AG04449 (cell line): ENCODE results near the gene KRTAP4-7.
A peak's percentile ranks its signal among the peaks of the same experiment; 100 is the strongest.
"Not testable (repeated sequence)": the region's sequence is repeated elsewhere in the genome, so short reads cannot be mapped to it uniquely, and the experiment has no call there.

Source experiments
- CTCF ChIA-PET: fragments of 350-600 bp; formaldehyde crosslinking; extraction: SDS; loops from one replicate; lab custom pipeline; 2021; ENCODE audit warnings: antibody characterized with exemption; lab: Yijun Ruan, JAX
- POLR2A ChIA-PET: fragments of 400-600, 350-600 bp; formaldehyde crosslinking; extraction: SDS; loops from one replicate; lab custom pipeline; 2020; ENCODE audit warnings: antibody characterized with exemption, inconsistent platforms; lab: Yijun Ruan, JAX
- DNase-seq: peaks from one replicate; pipeline ENCODE4 v3.0.0-alpha.2; 2010; ENCODE audit warnings: low read depth, low spot score
- H3K4me3 ChIP-seq: 2 replicates; pipeline ENCODE4 v1.5.1; 2011; ENCODE audit warnings: low read depth, mild to moderate bottlenecking, control low read depth, low read length
- TF ChIP-seq, protein P1 (sequence below): IDR thresholded peaks from one replicate; pipeline ENCODE4 v1.5.1; 2011; ENCODE audit warnings: mild to moderate bottlenecking, moderate library complexity, low read length, control low read depth, inconsistent platforms; ENCODE audit not compliant: insufficient read depth; ENCODE audit errors: missing control alignments

KRTAP4-7 gene

GRCh38 chr17:41107941-41108450 lies 24.0 kb downstream of the KRTAP4-7 start:
- ChIA-PET CTCF (interaction anchor here (1.4 to 2.3 kb wide), 2 partner anchors 215 to 541 kb away, joined by 5 to 10 read pairs; no protein-coding TSS in a partner anchor), POLR2A (no interaction called here)
- H3K4me3 ChIP-seq = peak overlapping the region; percentile 40
- DNase-seq = no peak
- TF ChIP-seq, protein P1, sequence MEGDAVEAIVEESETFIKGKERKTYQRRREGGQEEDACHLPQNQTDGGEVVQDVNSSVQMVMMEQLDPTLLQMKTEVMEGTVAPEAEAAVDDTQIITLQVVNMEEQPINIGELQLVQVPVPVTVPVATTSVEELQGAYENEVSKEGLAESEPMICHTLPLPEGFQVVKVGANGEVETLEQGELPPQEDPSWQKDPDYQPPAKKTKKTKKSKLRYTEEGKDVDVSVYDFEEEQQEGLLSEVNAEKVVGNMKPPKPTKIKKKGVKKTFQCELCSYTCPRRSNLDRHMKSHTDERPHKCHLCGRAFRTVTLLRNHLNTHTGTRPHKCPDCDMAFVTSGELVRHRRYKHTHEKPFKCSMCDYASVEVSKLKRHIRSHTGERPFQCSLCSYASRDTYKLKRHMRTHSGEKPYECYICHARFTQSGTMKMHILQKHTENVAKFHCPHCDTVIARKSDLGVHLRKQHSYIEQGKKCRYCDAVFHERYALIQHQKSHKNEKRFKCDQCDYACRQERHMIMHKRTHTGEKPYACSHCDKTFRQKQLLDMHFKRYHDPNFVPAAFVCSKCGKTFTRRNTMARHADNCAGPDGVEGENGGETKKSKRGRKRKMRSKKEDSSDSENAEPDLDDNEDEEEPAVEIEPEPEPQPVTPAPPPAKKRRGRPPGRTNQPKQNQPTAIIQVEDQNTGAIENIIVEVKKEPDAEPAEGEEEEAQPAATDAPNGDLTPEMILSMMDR = no peak

DNA sequence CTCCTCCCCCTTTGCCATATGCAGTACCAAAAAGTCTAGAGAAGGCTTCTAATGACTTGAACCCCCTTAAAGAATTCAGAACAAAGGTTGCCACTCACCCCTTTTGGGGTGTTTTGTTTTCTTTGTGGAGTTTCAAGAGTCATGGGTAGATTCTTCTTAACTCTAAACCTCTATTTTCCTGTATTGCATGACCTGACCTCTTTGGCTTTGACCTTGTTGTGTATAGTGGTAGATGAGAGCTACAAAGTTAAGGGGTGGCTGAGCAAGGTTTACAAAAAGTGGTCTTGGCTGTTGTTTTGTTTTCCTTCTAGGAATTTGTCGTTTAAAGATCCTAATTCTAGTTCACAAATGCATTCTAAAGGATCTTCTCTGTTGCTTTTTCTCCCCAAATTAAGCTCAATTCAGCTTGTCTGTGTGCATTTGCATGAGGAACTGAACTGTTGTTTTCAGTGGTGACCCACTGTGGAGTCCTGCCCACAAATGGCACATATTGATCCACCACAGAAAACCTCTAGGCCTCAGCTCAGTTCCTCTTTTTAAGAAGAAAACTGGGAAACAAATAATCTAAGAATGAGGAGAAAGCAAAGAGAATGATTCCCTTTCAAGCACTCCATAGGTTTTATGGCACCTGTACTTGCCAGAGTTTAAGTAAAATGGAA lies 24.9 kb downstream of the KRTAP4-7 start:
- CTCF ChIA-PET, POLR2A ChIA-PET, DNase-seq: not testable (repeated sequence)
- H3K4me3 ChIP-seq = peak overlapping the region; percentile 40

GRCh38 chr17:41111151-41111885 lies 27.4 kb downstream of the KRTAP4-7 start:
- DNase-seq = no peak
- CTCF ChIA-PET = interaction anchor here (0.7 to 1.0 kb wide), 2 partner anchors 30 to 211 kb away, joined by 3 read pairs; no protein-coding TSS in a partner anchor
- H3K4me3 ChIP-seq = peak overlapping the region; percentile 34
- TF ChIP-seq, protein P1 = no peak
- POLR2A ChIA-PET = no interaction called here

DNA sequence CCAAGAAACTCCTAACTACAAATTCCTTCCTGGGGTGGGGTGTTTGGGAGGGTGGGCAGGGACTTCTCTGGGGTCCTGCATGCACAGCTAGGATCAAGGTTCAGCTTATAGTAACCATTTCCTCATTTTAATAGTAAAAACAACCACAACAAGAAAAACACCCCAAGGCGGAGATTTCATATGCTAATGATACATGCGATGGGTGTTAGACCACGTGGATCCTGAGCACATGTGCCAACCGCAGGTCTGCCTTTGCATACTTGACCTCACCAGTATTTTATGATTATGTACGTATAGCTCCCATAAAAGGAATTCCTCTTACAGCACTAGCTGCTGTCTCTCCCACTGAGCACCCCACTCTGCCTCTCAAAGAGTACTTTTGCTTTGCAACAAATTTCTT lies 32.3 kb downstream of the KRTAP4-7 start:
- H3K4me3 ChIP-seq = no peak overlapping the region
- TF ChIP-seq, protein P1 = no peak
- CTCF ChIA-PET = interaction anchor here (1.1 to 1.6 kb wide), 2 partner anchors 206 to 547 kb away, joined by 3 to 6 read pairs; no protein-coding TSS in a partner anchor
- POLR2A ChIA-PET = no interaction called here
- no peak for DNase-seq

DNA sequence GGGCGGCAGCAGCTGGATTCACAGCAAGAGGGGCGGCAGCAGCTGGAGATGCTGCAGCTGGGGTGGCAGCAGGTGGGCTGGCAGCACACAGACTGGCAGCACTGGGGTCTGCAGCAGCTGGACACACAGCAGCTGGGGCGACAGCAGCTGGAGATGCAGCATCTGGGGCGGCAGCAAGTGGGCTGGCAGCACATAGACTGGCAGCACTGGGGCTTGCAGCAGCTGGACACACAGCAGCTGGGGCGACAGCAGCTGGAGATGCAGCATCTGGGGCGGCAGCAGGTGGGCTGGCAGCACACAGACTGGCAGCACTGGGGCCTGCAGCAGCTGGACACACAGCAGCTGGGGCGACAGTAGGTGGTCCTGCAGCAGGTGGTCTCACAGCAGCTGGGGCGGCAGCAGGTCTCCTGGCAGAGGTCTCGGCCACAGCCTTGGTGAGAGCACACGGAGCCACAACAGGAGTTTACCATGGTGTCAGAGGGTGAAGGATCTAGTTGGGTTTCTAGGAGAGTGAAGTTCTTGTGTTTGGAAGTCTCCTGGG lies 34.0 kb downstream of the KRTAP4-7 start, which contains the start of gene KRTAP4-11:
Gene KRTAP4-11 (minus strand): TSS at position 528 of the 541 bp plus-strand sequence. CDS start 58 bp downstream, at position 470.
- H3K4me3 ChIP-seq, POLR2A ChIA-PET, DNase-seq, CTCF ChIA-PET: not testable (repeated sequence)

GRCh38 chr17:41118721-41119120 lies 34.8 kb downstream of the KRTAP4-7 start:
- TF ChIP-seq, protein P1 = no peak
- no peak overlapping the region for H3K4me3 ChIP-seq
- DNase-seq = no peak
- POLR2A ChIA-PET = no interaction called here
- CTCF ChIA-PET = no interaction called here

- POLR2A ChIA-PET = interaction anchor here (0.7 kb wide), 1 partner anchor 134 kb away, joined by 4 read pairs; no protein-coding TSS in a partner anchor
- not testable (repeated sequence) for DNase-seq, H3K4me3 ChIP-seq
- CTCF ChIA-PET = interaction anchor here (1.2 kb wide), 1 partner anchor 11 kb away, joined by 3 read pairs; no protein-coding TSS in a partner anchor
Measured at GRCh38 chr17:41119696-41120690, 36.0 kb downstream of the KRTAP4-7 start.
